Measurements from ENCODE around the gene MTCH1. TPM values are rescaled to one million over a fixed set of nuclear protein-coding genes. Genes with fewer than 3 reads are reported as not detected.
A peak's percentile ranks its signal among the peaks of the same experiment; 100 is the strongest.

The MTCH1 gene
- total RNA-seq, 1 donor from 2014 or later = 144 TPM

DNA sequence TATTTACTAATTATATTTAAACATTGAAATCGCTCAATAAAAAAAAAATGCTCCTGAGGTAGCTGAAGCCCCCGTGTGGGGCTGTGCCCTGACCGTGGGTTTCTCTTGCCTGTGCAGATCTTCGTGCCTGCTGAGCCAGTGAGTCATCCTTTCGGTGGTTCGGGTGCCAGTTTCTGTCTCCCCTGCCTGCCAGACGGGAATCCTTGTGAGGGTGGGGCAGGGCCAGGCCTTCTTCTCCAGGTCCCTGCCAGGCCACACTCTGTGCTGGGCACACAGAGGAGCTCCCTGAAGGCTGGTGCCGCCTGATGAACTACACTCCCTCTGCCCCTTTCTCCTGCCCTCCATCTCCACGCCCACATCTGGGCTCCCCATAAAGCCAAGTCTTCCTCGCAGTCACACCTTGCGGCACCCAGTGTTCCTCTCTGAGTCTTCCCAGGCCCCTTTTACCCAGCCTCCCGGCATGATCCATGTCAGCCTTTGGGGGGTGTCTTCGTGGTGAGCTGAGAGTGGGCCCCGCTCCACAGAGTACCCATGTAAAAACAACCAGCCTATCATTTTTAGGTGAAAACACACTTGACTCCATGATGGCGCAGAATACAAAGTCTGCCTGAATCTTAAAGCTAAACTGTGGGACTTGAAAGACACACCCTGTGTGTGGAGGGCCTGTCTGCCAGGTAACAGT is 38.8 kb upstream of the MTCH1 start:
- H3K4me1 ChIP-seq = peaks cover 7% of the 10 kb centered on the region
- H3K27ac Mint-ChIP-seq = no peak overlapping the region
- H4K20me1 ChIP-seq (ENCODE audit: low read depth) = no peaks in the 10 kb centered on the region
- TF ChIP-seq EZH2 (IDR thresholded peaks at IDR 0.05) = no peak
- TF ChIP-seq, protein P1, sequence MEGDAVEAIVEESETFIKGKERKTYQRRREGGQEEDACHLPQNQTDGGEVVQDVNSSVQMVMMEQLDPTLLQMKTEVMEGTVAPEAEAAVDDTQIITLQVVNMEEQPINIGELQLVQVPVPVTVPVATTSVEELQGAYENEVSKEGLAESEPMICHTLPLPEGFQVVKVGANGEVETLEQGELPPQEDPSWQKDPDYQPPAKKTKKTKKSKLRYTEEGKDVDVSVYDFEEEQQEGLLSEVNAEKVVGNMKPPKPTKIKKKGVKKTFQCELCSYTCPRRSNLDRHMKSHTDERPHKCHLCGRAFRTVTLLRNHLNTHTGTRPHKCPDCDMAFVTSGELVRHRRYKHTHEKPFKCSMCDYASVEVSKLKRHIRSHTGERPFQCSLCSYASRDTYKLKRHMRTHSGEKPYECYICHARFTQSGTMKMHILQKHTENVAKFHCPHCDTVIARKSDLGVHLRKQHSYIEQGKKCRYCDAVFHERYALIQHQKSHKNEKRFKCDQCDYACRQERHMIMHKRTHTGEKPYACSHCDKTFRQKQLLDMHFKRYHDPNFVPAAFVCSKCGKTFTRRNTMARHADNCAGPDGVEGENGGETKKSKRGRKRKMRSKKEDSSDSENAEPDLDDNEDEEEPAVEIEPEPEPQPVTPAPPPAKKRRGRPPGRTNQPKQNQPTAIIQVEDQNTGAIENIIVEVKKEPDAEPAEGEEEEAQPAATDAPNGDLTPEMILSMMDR (IDR thresholded peaks at IDR 0.05) = no peak
- no peak for TF ChIP-seq EZH2phosphoT487 (IDR thresholded peaks at IDR 0.05)
- H3K36me3 ChIP-seq = no peaks in the 10 kb centered on the region
- H3K9me3 ChIP-seq (ENCODE audit: low read depth) = no peaks in the 10 kb centered on the region
- no peak overlapping the region for H3K4me3 ChIP-seq
- no peak overlapping the region for H3K27ac ChIP-seq
- H3K36me3 Mint-ChIP-seq = no peaks in the 10 kb centered on the region
- no peak overlapping the region for H3K4me2 ChIP-seq
- H3K4me1 Mint-ChIP-seq = peaks cover 25% of the 10 kb centered on the region
- H3K9me3 Mint-ChIP-seq = no peaks in the 10 kb centered on the region
- H3K4me3 Mint-ChIP-seq = no peak overlapping the region
- H3K27me3 Mint-ChIP-seq (ENCODE audit: insufficient read depth, low read depth) = peaks cover 4% of the 10 kb centered on the region
- no peaks in the 10 kb centered on the region for H3K79me2 ChIP-seq (ENCODE audit: low read depth)
- H3K9ac ChIP-seq = no peak overlapping the region
- DNase-seq (ENCODE audit: low spot score) = no peak
- peaks cover 8% of the 10 kb centered on the region for H3F3A ChIP-seq (ENCODE audit: low read depth)
- no peak overlapping the region for H2AFZ ChIP-seq (replicated peaks)
- H3K27me3 ChIP-seq = no peaks in the 10 kb centered on the region

DNA sequence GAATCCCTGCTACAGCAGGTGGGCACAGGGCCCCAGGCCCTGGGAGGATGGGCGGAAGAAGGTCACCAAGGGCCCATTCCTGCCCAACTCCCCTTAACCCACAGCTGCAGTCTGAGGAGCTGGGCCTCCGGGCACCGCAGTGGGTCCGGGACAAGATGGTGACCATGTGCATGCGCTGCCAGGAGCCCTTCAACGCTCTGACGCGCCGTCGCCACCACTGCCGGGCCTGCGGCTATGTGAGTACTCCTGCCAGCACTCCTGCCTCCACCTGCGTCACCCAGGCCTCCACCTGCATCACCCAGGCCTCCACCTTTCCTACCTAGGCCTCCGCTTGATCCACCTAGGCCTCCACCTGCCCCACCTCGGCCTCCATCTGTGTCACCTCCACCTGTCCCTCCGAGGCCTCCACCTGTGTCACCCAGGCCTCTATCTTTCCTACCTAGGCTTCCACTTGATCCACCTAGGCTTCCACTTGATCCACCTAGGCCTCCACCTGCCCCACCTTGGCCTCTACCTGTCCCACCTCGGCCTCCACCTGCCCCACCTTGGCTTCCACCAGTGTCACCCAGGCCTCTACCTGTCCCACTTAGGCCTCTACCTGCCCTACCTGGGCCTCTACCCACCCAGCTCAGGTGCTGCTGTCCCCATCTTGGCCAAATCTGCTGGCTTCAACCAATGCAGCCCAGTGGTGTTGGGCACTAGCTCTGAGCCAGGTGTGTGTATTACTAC is 36.3 kb upstream of the MTCH1 start:
- Histone ChIP-seq H3K9ac (no peak overlapping the region), H3K27me3 (no peaks in the 10 kb centered on the region), H3K9me3 (ENCODE audit: low read depth) (no peaks in the 10 kb centered on the region), H4K20me1 (ENCODE audit: low read depth) (no peaks in the 10 kb centered on the region), H3K4me1 (peaks cover 7% of the 10 kb centered on the region), H3F3A (ENCODE audit: low read depth) (peaks cover 8% of the 10 kb centered on the region), H3K4me2 (no peak overlapping the region), H2AFZ (replicated peaks) (peak overlapping the region; percentile 91), H3K4me3 (no peak overlapping the region), H3K79me2 (ENCODE audit: low read depth) (no peaks in the 10 kb centered on the region), H3K27ac (no peak overlapping the region), H3K36me3 (no peaks in the 10 kb centered on the region)
- TF ChIP-seq, protein P1 (IDR thresholded peaks at IDR 0.05) = no peak
- TF ChIP-seq EZH2 (IDR thresholded peaks at IDR 0.05) (no peak), EZH2phosphoT487 (IDR thresholded peaks at IDR 0.05) (no peak)
- Mint-ChIP-seq H3K27ac (no peak overlapping the region), H3K4me1 (peaks cover 38% of the 10 kb centered on the region), H3K36me3 (no peaks in the 10 kb centered on the region), H3K4me3 (no peak overlapping the region), H3K9me3 (no peaks in the 10 kb centered on the region), H3K27me3 (ENCODE audit: insufficient read depth, low read depth) (peaks cover 9% of the 10 kb centered on the region)
- DNase-seq (ENCODE audit: low spot score) = no peak

DNA sequence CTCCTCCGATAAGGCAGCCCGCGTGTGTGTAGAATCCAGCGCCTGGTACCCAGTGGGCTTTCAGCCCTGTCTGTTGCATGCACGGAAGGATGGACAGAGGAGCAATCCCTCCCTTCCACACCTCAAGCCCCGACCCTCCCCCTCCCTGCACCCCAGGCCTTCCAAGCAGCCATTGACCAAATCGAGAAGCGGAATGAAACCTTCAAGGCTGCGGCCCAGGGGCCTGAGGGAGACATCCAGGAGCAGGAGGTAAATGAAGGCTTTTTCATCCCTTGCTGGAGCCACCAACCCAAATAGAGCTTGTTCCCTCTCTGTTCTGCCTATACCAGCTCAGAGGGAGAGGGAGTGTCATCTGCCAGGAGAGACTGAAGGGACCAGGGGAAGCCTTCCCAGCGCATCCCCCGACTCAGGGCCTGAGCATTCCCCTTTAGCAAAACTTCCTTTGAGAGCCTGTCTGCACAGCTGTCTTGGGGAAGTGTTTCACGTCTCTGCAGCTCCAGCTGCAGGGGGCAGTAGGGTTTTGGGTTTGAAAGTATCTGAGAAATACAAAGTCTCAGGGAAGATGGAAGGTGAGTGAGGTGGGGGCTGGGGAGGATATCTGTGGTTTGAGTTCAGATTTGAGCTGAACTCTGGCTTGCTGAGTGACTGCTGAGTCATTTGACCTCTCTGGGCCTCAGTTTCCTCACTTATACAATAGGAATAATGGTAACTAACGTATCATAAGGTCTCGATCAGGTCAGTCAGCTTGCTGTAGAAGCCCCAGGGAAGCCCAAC is 35.5 kb upstream of the MTCH1 start:
- H4K20me1 ChIP-seq (ENCODE audit: low read depth) = no peaks in the 10 kb centered on the region
- H3K4me1 ChIP-seq = peaks cover 7% of the 10 kb centered on the region
- TF ChIP-seq, protein P1 (IDR thresholded peaks at IDR 0.05) = peak; percentile 69
- TF ChIP-seq EZH2phosphoT487 (IDR thresholded peaks at IDR 0.05) = no peak
- H3K9ac ChIP-seq = no peak overlapping the region
- no peaks in the 10 kb centered on the region for H3K79me2 ChIP-seq (ENCODE audit: low read depth)
- H3K27me3 Mint-ChIP-seq (ENCODE audit: insufficient read depth, low read depth) = peaks cover 9% of the 10 kb centered on the region
- no peaks in the 10 kb centered on the region for H3K27me3 ChIP-seq
- peak overlapping the region; percentile 15 for H3K27ac Mint-ChIP-seq
- H3K36me3 ChIP-seq = no peaks in the 10 kb centered on the region
- peak; percentile 73 for DNase-seq (ENCODE audit: low spot score)
- peaks cover 8% of the 10 kb centered on the region for H3F3A ChIP-seq (ENCODE audit: low read depth)
- no peak overlapping the region for H3K4me3 Mint-ChIP-seq
- no peaks in the 10 kb centered on the region for H3K9me3 ChIP-seq (ENCODE audit: low read depth)
- peaks cover 43% of the 10 kb centered on the region for H3K4me1 Mint-ChIP-seq
- H3K36me3 Mint-ChIP-seq = no peaks in the 10 kb centered on the region
- H3K4me2 ChIP-seq = no peak overlapping the region
- H3K27ac ChIP-seq = no peak overlapping the region
- no peak overlapping the region for H3K4me3 ChIP-seq
- peak overlapping the region; percentile 91 for H2AFZ ChIP-seq (replicated peaks)
- no peaks in the 10 kb centered on the region for H3K9me3 Mint-ChIP-seq
